MG63 (cell line): Measurements from ENCODE around the gene RAG1. TPM values are rescaled to one million over a fixed set of nuclear protein-coding genes. Genes with fewer than 3 reads are reported as not detected.
"Not testable (repeated sequence)": the region's sequence is repeated elsewhere in the genome, so short reads cannot be mapped to it uniquely, and the experiment has no call there.

Experiments used
- DNase-seq: peaks from one replicate; pipeline ENCODE4 v3.0.0-alpha.2; 2020
- H3K27me3 ChIP-seq: fragments of 250-450 bp; sonication (Bioruptor Pico); 2 replicates; pipeline ENCODE4 v1.5.1; 2020; ENCODE audit warnings: mild to moderate bottlenecking, moderate library complexity
- H3K36me3 ChIP-seq: fragments of 250-450 bp; sonication (Bioruptor Pico); 2 replicates; pipeline ENCODE4 v1.5.1; 2020; ENCODE audit warnings: mild to moderate bottlenecking, moderate library complexity
- H3K4me3 ChIP-seq: fragments of 250-450 bp; sonication (Bioruptor Pico); 2 replicates; pipeline ENCODE4 v1.5.1; 2020; ENCODE audit warnings: mild to moderate bottlenecking, moderate library complexity
- H3K9me3 ChIP-seq: fragments of 250-450 bp; sonication (Bioruptor Pico); 2 replicates; pipeline ENCODE4 v1.5.1; 2020; ENCODE audit warnings: mild to moderate bottlenecking, moderate library complexity
- total RNA-seq: library from RNA; depleted of rRNA; stranded (reverse); fragments of >200 nt; shearing (Covaris generic); gene quantifications from 2 replicates; pipeline ENCODE4 v1.2.3, GENCODE V29; 2014; ENCODE audit warnings: low replicate concordance; rRNA removed

The RAG1 gene
- 0.10 TPM in 1 of 2 replicates, not detected in the other for total RNA-seq

DNA sequence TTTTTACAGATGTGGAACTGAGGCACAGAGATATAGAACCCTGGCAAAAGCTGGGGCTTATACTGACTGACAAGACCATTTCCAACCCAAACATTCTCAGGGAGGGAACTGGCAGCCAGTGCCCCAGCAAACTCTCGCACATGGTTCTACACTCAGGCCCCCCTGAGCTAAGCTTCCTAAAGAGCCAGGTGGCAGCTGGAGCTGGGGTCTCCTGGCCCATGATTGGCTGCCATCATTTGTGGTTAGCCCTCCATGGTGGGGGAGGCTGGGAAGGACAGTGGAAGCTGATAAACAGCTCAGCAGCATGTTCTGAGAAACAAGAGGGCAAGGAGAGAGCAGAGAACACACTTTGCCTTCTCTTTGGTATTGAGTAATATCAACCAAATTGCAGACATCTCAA lies at the start of gene RAG1:
RAG1 (plus strand) TSS at position 314 of the 400 bp plus-strand sequence. CDS start 5,298 bp downstream, outside the sequence.
- Histone ChIP-seq H3K27me3 (peaks cover 68% of the 10 kb centered on the region), H3K9me3 (no peaks in the 10 kb centered on the region)

DNA sequence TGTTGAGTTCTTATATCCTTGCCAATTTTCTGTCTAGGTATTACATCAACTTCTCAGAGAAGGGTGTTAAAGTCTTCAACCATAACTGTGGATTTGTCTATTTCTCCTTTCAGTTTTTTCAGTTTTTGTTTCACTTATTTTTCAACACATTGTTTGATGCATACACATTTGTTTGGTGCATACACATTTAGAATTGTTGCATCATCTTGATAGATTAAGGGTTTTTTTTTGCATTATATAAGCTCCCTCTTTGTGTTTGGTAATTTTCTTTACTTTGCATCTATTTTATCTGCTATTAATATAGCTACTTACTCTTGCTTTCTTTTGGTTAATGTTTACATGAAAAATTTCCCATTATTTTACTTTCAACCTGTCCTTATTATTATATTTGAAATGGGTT lies 37.0 kb upstream of the RAG1 start:
- no peaks in the 10 kb centered on the region for H3K36me3 ChIP-seq
- no peak overlapping the region for H3K4me3 ChIP-seq
- 0 out of 2 replicates have a peak, but pooled peaks cover 2% of the 10 kb centered on the region for H3K27me3 ChIP-seq
- peaks cover 3% of the 10 kb centered on the region for H3K9me3 ChIP-seq
- no peak for DNase-seq

More for the DNA sequence above, at the start of gene RAG1:
- DNase-seq = no peak
- no peak within 1 kb of the TSS for H3K4me3 ChIP-seq
- no peaks in the 10 kb centered on the region for H3K36me3 ChIP-seq

DNA sequence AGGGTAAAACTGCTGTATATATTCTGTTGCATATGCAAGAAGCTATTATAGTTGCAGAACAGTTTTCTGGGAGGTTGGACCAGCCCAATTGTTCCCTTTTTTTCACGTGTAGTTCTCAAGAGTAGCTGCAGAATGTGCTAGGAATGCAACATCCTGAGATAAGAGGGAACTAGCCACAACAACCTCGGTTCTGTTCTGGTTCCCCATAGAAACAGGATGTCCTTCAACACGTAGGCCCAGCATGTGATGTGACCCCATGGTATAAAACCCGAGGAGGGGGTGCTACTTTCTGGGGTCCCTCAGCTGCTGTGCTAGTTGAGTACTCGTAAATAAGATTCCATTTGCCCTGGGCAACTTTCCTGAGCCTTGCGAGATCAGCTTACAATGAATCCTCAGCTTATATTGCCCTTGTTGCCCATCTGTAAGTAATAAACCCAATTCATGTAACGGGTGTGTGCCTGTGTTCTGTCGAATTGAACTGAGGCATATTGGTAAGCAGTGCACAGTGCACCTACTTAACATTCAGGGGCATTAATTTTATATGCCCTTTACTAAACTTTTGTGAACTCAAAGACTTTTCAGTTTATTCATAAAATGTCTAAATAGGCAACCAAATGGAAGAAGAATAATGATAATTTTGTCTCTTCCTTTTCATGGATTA lies 34.7 kb upstream of the RAG1 start:
- no peaks in the 10 kb centered on the region for H3K9me3 ChIP-seq
- H3K36me3 ChIP-seq = no peaks in the 10 kb centered on the region
- no peak overlapping the region for H3K4me3 ChIP-seq
- peaks cover 2% of the 10 kb centered on the region; the same call in 1 of the 2 replicates for H3K27me3 ChIP-seq
- no peak for DNase-seq

DNA sequence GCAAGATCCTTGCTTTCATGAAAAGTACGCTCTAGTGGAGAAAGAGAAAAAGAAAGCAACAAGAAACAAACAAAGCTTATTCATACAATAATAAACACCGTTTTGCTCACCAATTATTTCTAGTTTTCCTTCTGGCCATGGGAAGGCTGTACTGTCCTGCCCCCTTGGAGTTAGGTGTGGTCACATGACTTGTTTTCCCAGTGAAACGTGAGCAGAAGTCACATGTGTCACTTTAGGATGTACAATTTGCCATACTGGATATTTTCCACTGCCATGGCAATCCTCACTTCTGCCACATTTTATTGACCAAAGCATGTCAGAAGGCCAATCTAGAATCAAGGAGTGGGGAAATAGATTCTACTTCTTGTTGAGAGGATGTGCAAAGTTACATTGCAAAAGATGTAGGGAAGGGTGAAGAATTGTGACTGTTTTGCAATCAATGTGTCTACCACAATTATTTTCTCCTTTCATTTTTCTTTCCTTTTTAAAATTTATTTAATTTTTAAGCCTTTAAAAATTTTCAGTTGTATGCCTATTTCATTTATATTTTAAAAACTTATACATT lies 33.4 kb upstream of the RAG1 start:
- Histone ChIP-seq H3K36me3 (no peaks in the 10 kb centered on the region), H3K4me3 (no peak overlapping the region), H3K9me3 (no peaks in the 10 kb centered on the region), H3K27me3 (peaks cover 2% of the 10 kb centered on the region; the same call in 1 of the 2 replicates)
- no peak for DNase-seq

DNA sequence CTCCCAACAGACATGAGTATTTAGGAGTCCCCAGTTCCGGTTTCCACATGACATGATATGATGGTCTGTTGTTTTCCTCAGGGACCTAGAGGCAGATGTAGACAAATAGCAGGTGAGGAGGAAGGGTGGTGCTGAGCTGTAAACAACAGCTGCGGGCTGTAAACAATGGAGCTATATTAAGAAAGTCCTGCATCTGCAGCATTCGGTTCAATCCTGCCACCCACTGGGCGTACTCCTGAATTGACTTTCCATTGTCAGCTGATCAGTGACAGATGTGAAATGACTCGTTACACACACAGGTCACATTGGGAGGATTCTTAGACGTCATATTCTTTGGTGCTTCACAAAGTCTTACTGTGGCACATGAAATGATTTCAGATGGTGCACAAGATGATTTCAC lies 26.8 kb upstream of the RAG1 start:
- DNase-seq = peak; percentile 34
- Histone ChIP-seq H3K9me3 (no peaks in the 10 kb centered on the region), H3K4me3 (no peak overlapping the region), H3K36me3 (no peaks in the 10 kb centered on the region), H3K27me3 (peaks cover 17% of the 10 kb centered on the region)

DNA sequence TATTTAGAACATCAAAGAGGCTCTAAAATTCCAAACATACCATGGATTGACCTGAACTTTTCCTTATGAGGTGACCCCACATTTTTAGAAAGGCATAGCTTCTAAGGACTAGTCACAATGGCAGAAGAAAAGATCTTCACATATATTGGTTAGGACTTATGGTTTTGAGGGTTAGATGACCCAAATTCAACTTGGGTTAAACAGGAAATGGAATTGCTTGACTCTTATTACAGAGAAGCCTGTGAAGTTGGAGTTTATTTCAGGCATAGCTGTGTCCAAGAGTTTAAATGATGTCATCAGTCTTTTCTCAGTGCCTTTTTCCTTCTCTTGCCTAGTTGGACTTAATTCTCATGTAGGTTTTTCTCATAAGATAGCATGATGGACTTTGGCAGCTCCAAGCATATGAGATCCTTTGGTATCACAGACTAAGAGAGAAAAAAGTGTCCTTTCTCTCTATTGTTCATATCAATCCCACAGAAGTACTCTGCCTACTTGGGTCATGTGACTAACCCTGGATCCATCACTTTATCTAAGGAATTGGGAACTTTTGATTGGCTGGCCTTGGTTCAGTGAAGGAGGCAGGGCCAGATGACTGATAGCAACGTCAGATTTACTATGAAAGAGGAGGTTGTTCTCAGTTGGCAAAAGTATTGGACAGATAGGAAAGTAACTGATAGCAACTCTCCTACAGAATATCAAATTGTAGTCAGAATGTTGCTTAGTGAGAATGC lies 17.3 kb upstream of the RAG1 start:
- no peak for DNase-seq
- no peak overlapping the region for H3K4me3 ChIP-seq
- no peaks in the 10 kb centered on the region for H3K36me3 ChIP-seq

GRCh38 chr11:36557390-36557789 lies 10.4 kb upstream of the RAG1 start:
- H3K4me3 ChIP-seq, DNase-seq, H3K36me3 ChIP-seq, H3K9me3 ChIP-seq: not testable (repeated sequence)
- peaks cover 14% of the 10 kb centered on the region for H3K27me3 ChIP-seq

More for the DNA sequence above, 17.3 kb upstream of the RAG1 start:
- peaks cover 18% of the 10 kb centered on the region for H3K27me3 ChIP-seq
- no peaks in the 10 kb centered on the region for H3K9me3 ChIP-seq

DNA sequence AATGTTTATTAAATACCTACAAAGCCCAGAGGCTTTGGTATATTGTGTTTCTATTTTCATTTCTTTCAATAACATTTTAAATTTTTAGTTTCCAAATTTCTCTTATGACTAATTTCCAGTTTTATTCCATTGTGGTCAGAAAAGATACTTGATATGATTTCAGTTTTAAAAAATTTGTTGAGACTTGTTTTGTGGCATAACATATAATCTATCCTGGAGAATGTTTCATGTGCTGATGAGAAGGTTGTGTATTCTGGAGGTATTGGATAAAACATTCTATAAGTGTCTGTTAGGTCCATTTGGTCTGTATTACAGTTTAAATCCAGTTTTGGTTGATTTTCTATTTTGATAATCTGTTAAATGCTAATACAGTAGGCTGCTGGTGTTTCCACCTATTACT lies 9.8 kb upstream of the RAG1 start:
- no peak for DNase-seq
- Histone ChIP-seq H3K9me3 (no peaks in the 10 kb centered on the region), H3K27me3 (peaks cover 14% of the 10 kb centered on the region), H3K36me3 (no peaks in the 10 kb centered on the region), H3K4me3 (no peak overlapping the region)

GRCh38 chr11:36558571-36559413 lies 9.0 kb upstream of the RAG1 start:
- H3K4me3 ChIP-seq = no peak overlapping the region

GRCh38 chr11:36564376-36565030 lies 3.3 kb upstream of the RAG1 start:
- H3K27me3 ChIP-seq = peaks cover 43% of the 10 kb centered on the region
- H3K4me3 ChIP-seq = no peak overlapping the region
- H3K36me3 ChIP-seq = no peaks in the 10 kb centered on the region
- peak; percentile 10 for DNase-seq
- no peaks in the 10 kb centered on the region for H3K9me3 ChIP-seq

More at GRCh38 chr11:36558571-36559413, 9.0 kb upstream of the RAG1 start:
- Histone ChIP-seq H3K27me3 (peaks cover 18% of the 10 kb centered on the region), H3K36me3 (no peaks in the 10 kb centered on the region), H3K9me3 (no peaks in the 10 kb centered on the region)
- DNase-seq = no peak

- no peak overlapping the region for H3K4me3 ChIP-seq
- H3K27me3 ChIP-seq = peaks cover 44% of the 10 kb centered on the region
These were observed 2.7 kb upstream of the RAG1 start for GRCh38 chr11:36565031-36565610.

DNA sequence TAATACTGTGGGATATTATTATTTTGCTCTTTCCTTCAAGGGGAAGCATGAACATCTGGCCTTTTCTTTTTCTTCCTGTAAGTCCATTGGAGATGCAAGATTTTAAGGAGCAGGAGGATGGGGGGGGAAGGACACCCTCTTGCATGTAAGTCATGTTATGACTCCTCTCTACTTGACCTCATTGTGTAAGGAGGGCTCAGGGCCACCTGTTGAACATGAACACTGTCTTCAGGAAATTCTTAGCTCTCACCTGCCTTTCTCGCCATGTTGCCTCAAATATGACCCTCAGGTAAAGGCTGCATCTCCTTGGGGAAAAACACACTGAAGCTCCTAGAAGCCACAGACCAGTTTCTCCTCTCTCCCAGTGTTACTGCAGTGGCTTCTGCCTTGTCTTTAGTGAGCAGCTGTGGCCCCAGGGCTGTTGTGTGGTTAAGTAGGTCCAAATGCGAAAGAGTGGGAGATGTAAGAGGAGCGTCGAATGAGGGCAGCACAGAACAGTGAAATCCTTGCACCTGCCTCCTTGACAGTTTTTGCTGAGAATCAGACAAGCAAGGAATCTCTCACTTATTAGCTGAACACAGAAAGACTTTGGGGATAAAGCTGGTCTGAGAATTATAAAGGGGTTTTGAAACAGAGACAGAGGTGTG lies 1.3 kb upstream of the RAG1 start:
- Histone ChIP-seq H3K4me3 (no peak overlapping the region), H3K27me3 (peaks cover 57% of the 10 kb centered on the region), H3K9me3 (no peaks in the 10 kb centered on the region), H3K36me3 (no peaks in the 10 kb centered on the region)
- no peak for DNase-seq

More at GRCh38 chr11:36565031-36565610, 2.7 kb upstream of the RAG1 start:
- H3K9me3 ChIP-seq = no peaks in the 10 kb centered on the region
- no peaks in the 10 kb centered on the region for H3K36me3 ChIP-seq
- no peak for DNase-seq

DNA sequence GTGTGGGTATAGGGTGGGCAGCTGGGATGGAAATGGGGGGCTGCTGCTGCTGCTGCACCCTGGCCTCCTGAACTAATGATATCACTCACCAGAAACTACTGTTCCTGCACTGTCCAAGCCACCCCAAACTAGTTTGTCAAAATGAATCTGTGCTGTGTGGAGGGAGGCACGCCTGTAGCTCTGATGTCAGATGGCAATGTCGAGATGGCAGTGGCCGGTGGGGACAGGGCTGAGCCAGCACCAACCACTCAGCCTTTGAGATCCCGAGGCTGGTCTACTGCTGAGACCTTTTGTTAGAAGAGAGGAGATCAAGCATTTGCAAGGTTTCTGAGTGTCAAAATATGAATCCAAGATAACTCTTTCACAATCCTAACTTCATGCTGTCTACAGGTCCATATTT lies 1.3 kb downstream of the RAG1 start:
- H3K4me3 ChIP-seq = no peak overlapping the region
- DNase-seq = no peak
- H3K27me3 ChIP-seq = peaks cover 72% of the 10 kb centered on the region
- H3K9me3 ChIP-seq = no peaks in the 10 kb centered on the region
- H3K36me3 ChIP-seq = no peaks in the 10 kb centered on the region

GRCh38 chr11:36574486-36574885 lies 6.7 kb downstream of the RAG1 start:
- no peak for DNase-seq
- H3K27me3 ChIP-seq = peaks cover 41% of the 10 kb centered on the region
- H3K4me3 ChIP-seq = no peak overlapping the region
- no peaks in the 10 kb centered on the region for H3K9me3 ChIP-seq
- no peaks in the 10 kb centered on the region for H3K36me3 ChIP-seq

- H3K36me3 ChIP-seq = no peaks in the 10 kb centered on the region
- H3K4me3 ChIP-seq = no peak overlapping the region
- DNase-seq = no peak
- peaks cover 15% of the 10 kb centered on the region for H3K27me3 ChIP-seq
- H3K9me3 ChIP-seq = no peaks in the 10 kb centered on the region; the same call in 1 of the 2 replicates
These were observed 9.6 kb downstream of the RAG1 start for GRCh38 chr11:36577373-36577772.
